KOPT-K1 (cell line): ENCODE data around the gene RNF113A.
A peak's percentile ranks its signal among the peaks of the same experiment; 100 is the strongest.
"Not testable (repeated sequence)": the region's sequence is repeated elsewhere in the genome, so short reads cannot be mapped to it uniquely, and the experiment has no call there.

Experiments
- H3K27ac ChIP-seq: fragments of 200-600 bp; sonication (generic); 2 replicates; pipeline ENCODE4 v1.5.1; 2016; ENCODE audit warnings: antibody characterized with exemption, mild to moderate bottlenecking, low read depth, low read length; ENCODE audit not compliant: poor library complexity, severe bottlenecking
- H3K36me3 ChIP-seq: fragments of 200-600 bp; sonication (generic); 2 replicates; pipeline ENCODE4 v1.5.1; 2017; ENCODE audit warnings: antibody characterized with exemption, mild to moderate bottlenecking, low read length, moderate library complexity; ENCODE audit not compliant: insufficient read depth
- H3K9me3 ChIP-seq: fragments of 200-600 bp; sonication (generic); 2 replicates; pipeline ENCODE4 v1.5.1; 2017; ENCODE audit warnings: antibody characterized with exemption, low read length, mild to moderate bottlenecking; ENCODE audit not compliant: insufficient read depth, poor library complexity, severe bottlenecking

The RNF113A gene

GRCh38 chrX:119871599-119872395 is at the start of gene RNF113A, which contains the start of gene NDUFA1:
RNF113A (minus strand) TSS chrX:119871733; CDS start chrX:119871613, 120 bp downstream.
NDUFA1 (plus strand) TSS chrX:119871832; CDS start chrX:119871912, 80 bp downstream.
- Histone ChIP-seq H3K27ac (peak within 1 kb of the TSS; percentile 87), H3K9me3 (no peaks in the 10 kb centered on the region), H3K36me3 (peaks cover 24% of the 10 kb centered on the region)

GRCh38 chrX:119919835-119920585 is 48.5 kb upstream of the RNF113A start:
- Histone ChIP-seq H3K36me3 (peaks cover 4% of the 10 kb centered on the region; the same call in 1 of the 2 replicates), H3K9me3 (no peaks in the 10 kb centered on the region), H3K27ac (no peak overlapping the region)

- Histone ChIP-seq H3K36me3 (no peaks in the 10 kb centered on the region), H3K9me3 (no peaks in the 10 kb centered on the region), H3K27ac (no peak overlapping the region)
These were observed 46.3 kb upstream of the RNF113A start for GRCh38 chrX:119917877-119918276.

- H3K27ac ChIP-seq = no peak overlapping the region
- no peaks in the 10 kb centered on the region for H3K36me3 ChIP-seq
- H3K9me3 ChIP-seq = no peaks in the 10 kb centered on the region
These were observed 44.8 kb upstream of the RNF113A start for GRCh38 chrX:119916310-119916709.

GRCh38 chrX:119900976-119901375 is 29.4 kb upstream of the RNF113A start:
- Histone ChIP-seq H3K27ac (no peak overlapping the region), H3K9me3 (no peaks in the 10 kb centered on the region), H3K36me3 (no peaks in the 10 kb centered on the region)

DNA sequence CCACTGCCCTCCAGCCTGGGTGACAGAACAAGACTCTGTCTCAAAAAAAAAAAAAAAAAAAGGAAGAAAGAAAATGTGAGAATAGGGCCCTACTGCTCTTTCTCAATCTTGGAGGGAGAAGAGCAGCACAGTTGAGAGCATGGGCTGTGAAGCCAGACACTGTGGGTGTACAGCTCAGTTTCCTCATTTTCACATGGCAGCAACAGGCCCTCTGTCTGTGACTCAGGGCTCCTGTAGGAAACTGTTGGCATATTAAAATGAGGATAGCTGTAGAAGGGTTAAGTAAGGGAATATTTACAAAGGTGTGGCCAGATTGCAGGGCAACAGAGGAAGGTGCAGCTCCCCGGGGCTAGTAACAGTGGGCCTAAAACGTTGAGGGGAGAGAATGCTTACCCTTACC is 27.6 kb upstream of the RNF113A start:
- Histone ChIP-seq H3K36me3 (no peaks in the 10 kb centered on the region), H3K9me3 (no peaks in the 10 kb centered on the region), H3K27ac (no peak overlapping the region)

GRCh38 chrX:119895843-119896326 is 24.4 kb upstream of the RNF113A start, which contains the start of gene AKAP14:
AKAP14 (plus strand) TSS chrX:119895893; CDS start chrX:119903224, 7,331 bp downstream.
- Histone ChIP-seq H3K9me3 (no peaks in the 10 kb centered on the region), H3K27ac (no peak within 1 kb of the TSS)

GRCh38 chrX:119891961-119892692 is 20.6 kb upstream of the RNF113A start:
- not testable (repeated sequence) for H3K9me3 ChIP-seq, H3K27ac ChIP-seq, H3K36me3 ChIP-seq

More at GRCh38 chrX:119895843-119896326, 24.4 kb upstream of the RNF113A start, which contains the start of gene AKAP14:
- no peaks in the 10 kb centered on the region for H3K36me3 ChIP-seq

- not testable (repeated sequence) for H3K36me3 ChIP-seq, H3K9me3 ChIP-seq, H3K27ac ChIP-seq
These were observed 19.1 kb upstream of the RNF113A start for GRCh38 chrX:119890626-119891025.

GRCh38 chrX:119887721-119888425 is 16.3 kb upstream of the RNF113A start:
- H3K9me3 ChIP-seq = no peaks in the 10 kb centered on the region
- no peak overlapping the region for H3K27ac ChIP-seq
- no peaks in the 10 kb centered on the region for H3K36me3 ChIP-seq

- Histone ChIP-seq H3K27ac (no peak overlapping the region), H3K9me3 (no peaks in the 10 kb centered on the region), H3K36me3 (no peaks in the 10 kb centered on the region)
These were observed 14.3 kb upstream of the RNF113A start for GRCh38 chrX:119885554-119886428.

DNA sequence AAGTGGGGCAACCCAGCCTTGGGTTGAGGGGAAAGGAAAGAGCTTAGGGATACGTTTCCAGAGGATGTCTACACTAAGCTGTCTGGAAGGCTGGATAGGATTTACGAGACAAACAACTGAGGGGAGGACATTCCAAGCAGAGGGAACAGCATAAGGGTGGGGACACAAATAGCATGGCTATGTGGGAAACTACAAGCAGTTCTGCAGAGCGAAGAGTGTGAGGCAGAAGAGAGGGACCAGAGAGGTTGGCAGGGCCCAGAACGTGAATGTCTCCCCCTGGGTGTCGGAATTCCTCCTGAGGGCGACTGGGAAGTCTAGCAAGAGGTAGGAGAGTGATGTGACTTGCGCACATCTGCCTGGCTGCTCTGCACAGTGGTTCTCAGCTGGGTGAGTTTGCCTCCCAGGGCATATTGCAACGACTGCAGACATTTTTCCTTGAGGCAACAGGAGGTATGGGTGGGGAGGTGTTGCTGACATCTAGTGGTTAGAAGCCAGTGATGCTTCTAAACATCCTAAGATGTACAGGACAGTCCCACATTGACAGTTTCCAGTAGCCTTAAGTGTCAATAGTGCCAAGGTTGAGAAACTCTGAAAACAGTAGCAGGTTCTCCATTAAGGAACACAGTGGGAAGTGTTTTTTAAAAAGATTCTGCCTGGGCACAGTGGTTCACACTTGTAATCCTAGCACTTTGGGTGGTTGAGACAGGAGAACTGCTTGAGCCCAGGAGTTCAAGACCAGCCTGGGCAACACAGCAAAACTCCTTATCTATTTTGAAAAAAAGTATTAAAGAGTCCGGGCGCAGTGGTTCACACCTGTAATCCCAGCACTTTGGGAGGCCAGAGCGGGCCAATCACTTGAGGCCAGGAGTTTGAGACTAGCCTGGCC is 9.3 kb upstream of the RNF113A start:
- peaks cover 22% of the 10 kb centered on the region for H3K36me3 ChIP-seq
- no peaks in the 10 kb centered on the region for H3K9me3 ChIP-seq
- no peak overlapping the region for H3K27ac ChIP-seq

- Histone ChIP-seq H3K9me3 (no peaks in the 10 kb centered on the region), H3K36me3 (peaks cover 29% of the 10 kb centered on the region), H3K27ac (no peak overlapping the region)
These were observed 8.5 kb upstream of the RNF113A start for GRCh38 chrX:119880076-119880475.
